ENCODE data around the gene NUTM1. TPM values are rescaled to one million over a fixed set of nuclear protein-coding genes. Genes with fewer than 3 reads are reported as not detected.
"Not testable (repeated sequence)": the region's sequence is repeated elsewhere in the genome, so short reads cannot be mapped to it uniquely, and the experiment has no call there.

The NUTM1 gene
- total RNA-seq, 2 experiments from 2014 or later: not detected

GRCh38 chr15:34342213-34342736 is 840 bp upstream of the NUTM1 start:
- DNase-seq: peak; percentile 68
- peaks cover 30% of the 10 kb centered on the region for H3K4me1 Mint-ChIP-seq
- peak overlapping the region; percentile 67 for H3K27ac Mint-ChIP-seq
- H3K9me3 Mint-ChIP-seq (ENCODE audit: low read depth); ATAC-seq; H3K4me3 Mint-ChIP-seq; H3K27me3 Mint-ChIP-seq: not testable (repeated sequence)
- CTCF ChIA-PET: interaction anchor here (0.8 to 3.2 kb wide), 18 partner anchors 8 to 245 kb away, joined by 3 to 55 read pairs (median 6); partner anchors contain the start of genes KATNBL1 and LPCAT4
- H3K36me3 Mint-ChIP-seq: peaks cover 23% of the 10 kb centered on the region

- Mint-ChIP-seq H3K4me3 (no peak overlapping the region), H3K27ac (no peak overlapping the region), H3K9me3 (ENCODE audit: low read depth) (no peaks in the 10 kb centered on the region), H3K4me1 (no peaks in the 10 kb centered on the region), H3K36me3 (no peaks in the 10 kb centered on the region), H3K27me3 (peaks cover 2% of the 10 kb centered on the region)
- ATAC-seq: no peak
- CTCF ChIA-PET: no interaction called here
- DNase-seq: no peak
These were observed 5.0 kb downstream of the NUTM1 start for GRCh38 chr15:34347951-34348638.

GRCh38 chr15:34348735-34349300 is 5.7 kb downstream of the NUTM1 start:
- Mint-ChIP-seq H3K4me1 (no peaks in the 10 kb centered on the region), H3K4me3 (no peak overlapping the region), H3K27me3 (peaks cover 2% of the 10 kb centered on the region), H3K27ac (no peak overlapping the region), H3K9me3 (ENCODE audit: low read depth) (no peaks in the 10 kb centered on the region), H3K36me3 (no peaks in the 10 kb centered on the region)
- DNase-seq (no peak), ATAC-seq (no peak)
- CTCF ChIA-PET: interaction anchor here (1.4 kb wide), 1 partner anchor 17 kb away, joined by 3 read pairs; no protein-coding TSS in a partner anchor

DNA sequence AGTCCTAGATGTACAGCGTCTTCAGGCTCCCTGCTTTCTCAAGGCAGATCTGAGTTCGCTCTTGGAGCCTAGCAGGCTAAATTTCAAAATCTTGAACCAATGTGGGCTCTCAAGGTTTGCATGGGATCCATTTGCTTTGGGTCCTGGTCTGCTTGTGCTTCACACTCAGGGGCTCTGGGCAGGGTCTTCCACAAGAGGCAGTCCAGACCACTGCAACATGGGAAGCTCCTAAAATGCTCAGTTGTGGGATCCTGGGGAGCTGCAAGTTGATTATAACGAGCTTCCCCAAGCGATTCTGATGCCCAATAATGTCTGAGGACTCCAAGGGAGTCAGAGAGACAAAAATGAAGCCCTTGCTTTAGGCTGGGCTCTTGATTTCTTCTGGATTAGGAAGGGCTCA is 6.7 kb downstream of the NUTM1 start:
- no peak overlapping the region for H3K27ac Mint-ChIP-seq
- CTCF ChIA-PET: interaction anchor here (1.4 kb wide), 1 partner anchor 16 kb away, joined by 3 read pairs; no protein-coding TSS in a partner anchor
- ATAC-seq: no peak
- DNase-seq: no peak
- no peaks in the 10 kb centered on the region for H3K4me1 Mint-ChIP-seq
- H3K4me3 Mint-ChIP-seq: no peak overlapping the region
- H3K9me3 Mint-ChIP-seq (ENCODE audit: low read depth): no peaks in the 10 kb centered on the region
- peaks cover 2% of the 10 kb centered on the region for H3K27me3 Mint-ChIP-seq
- peaks cover 1% of the 10 kb centered on the region for H3K36me3 Mint-ChIP-seq

- CTCF ChIA-PET; H3K36me3 Mint-ChIP-seq; H3K4me3 Mint-ChIP-seq; DNase-seq; H3K27ac Mint-ChIP-seq; ATAC-seq; H3K9me3 Mint-ChIP-seq (ENCODE audit: low read depth); H3K27me3 Mint-ChIP-seq; H3K4me1 Mint-ChIP-seq: not testable (repeated sequence)
These were observed 9.9 kb downstream of the NUTM1 start for GRCh38 chr15:34352996-34353395.

DNA sequence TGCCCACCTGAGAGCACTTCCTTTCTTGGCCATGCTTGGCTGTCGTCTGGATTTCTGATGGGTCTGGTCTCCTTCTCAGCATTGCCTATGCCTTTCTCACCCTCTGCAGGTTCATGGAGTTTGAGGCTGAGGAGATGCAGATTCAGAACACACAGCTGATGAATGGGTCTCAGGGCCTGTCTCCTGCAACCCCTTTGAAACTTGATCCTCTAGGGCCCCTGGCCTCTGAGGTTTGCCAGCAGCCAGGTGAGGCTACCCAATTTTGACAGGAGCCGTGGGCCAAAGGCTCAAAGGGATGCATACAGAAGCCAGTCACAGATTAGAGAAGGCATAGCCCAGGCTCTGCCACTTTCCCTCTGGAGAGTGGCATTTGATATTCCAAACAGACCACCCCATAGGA is 10.5 kb downstream of the NUTM1 start:
- Mint-ChIP-seq H3K27me3 (no peaks in the 10 kb centered on the region), H3K4me1 (no peaks in the 10 kb centered on the region), H3K9me3 (ENCODE audit: low read depth) (no peaks in the 10 kb centered on the region), H3K27ac (no peak overlapping the region), H3K4me3 (no peak overlapping the region), H3K36me3 (peaks cover 10% of the 10 kb centered on the region)
- ATAC-seq: no peak
- no peak for DNase-seq
- CTCF ChIA-PET: interaction anchor here (0.6 kb wide), 1 partner anchor 112 kb away, joined by 3 read pairs; no protein-coding TSS in a partner anchor

DNA sequence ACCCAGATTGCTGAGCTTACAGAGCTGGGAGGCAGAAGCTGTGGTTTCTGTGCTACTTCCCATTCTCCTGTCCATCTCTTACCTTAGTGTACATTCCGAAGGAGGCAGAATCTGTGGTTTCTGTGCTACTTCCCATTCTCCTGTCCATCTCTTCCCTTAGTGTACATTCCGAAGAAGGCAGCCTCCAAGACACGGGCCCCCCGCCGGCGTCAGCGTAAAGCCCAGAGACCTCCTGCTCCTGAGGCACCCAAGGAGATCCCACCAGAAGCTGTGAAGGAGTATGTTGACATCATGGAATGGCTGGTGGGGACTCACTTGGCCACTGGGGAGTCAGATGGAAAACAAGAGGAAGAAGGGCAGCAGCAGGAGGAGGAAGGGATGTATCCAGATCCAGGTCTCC is 11.2 kb downstream of the NUTM1 start:
- Mint-ChIP-seq H3K27me3 (no peaks in the 10 kb centered on the region), H3K4me3 (no peak overlapping the region), H3K9me3 (ENCODE audit: low read depth) (no peaks in the 10 kb centered on the region), H3K4me1 (no peaks in the 10 kb centered on the region), H3K27ac (no peak overlapping the region), H3K36me3 (peaks cover 14% of the 10 kb centered on the region)
- ATAC-seq (no peak), DNase-seq (no peak)
- CTCF ChIA-PET: interaction anchor here (1.9 kb wide), 1 partner anchor 11 kb away, joined by 7 read pairs; the partner anchor contains the start of genes NOP10 and NUTM1

DNA sequence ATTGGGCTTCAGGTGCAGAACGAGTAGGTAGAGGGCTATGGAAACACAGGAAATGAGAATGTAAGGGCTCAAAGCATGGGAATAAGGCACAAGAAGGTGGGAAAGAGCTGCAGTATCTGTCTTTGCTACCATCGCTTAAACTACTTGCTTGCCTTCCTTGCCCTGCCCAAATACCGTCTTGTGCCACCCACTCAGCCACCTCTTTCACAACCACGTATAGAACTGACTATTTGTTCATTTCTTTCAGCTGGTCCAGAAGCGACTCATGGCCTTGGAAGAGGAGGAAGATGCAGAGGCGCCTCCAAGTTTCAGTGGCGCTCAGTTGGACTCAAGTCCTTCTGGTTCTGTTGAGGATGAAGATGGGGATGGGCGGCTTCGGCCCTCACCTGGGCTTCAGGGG is 12.1 kb downstream of the NUTM1 start:
- CTCF ChIA-PET: interaction anchor here (1.9 kb wide), 1 partner anchor 12 kb away, joined by 7 read pairs; the partner anchor contains the start of genes NOP10 and NUTM1
- H3K9me3 Mint-ChIP-seq (ENCODE audit: low read depth): no peaks in the 10 kb centered on the region
- H3K4me1 Mint-ChIP-seq: no peaks in the 10 kb centered on the region
- no peak overlapping the region for H3K27ac Mint-ChIP-seq
- ATAC-seq (no peak), DNase-seq (no peak)
- no peaks in the 10 kb centered on the region for H3K27me3 Mint-ChIP-seq
- H3K4me3 Mint-ChIP-seq: no peak overlapping the region
- peaks cover 19% of the 10 kb centered on the region for H3K36me3 Mint-ChIP-seq

GRCh38 chr15:34357653-34358052 is 14.5 kb downstream of the NUTM1 start:
- ATAC-seq (no peak), DNase-seq (no peak)
- CTCF ChIA-PET: interaction anchor here (1.0 to 1.5 kb wide), 3 partner anchors 8 to 14 kb away, joined by 3 to 8 read pairs (median 7); partner anchors contain the start of genes NOP10 and NUTM1
- Mint-ChIP-seq H3K27me3 (no peaks in the 10 kb centered on the region), H3K4me3 (no peak overlapping the region), H3K36me3 (peaks cover 31% of the 10 kb centered on the region), H3K9me3 (ENCODE audit: low read depth) (no peaks in the 10 kb centered on the region), H3K27ac (no peak overlapping the region), H3K4me1 (no peaks in the 10 kb centered on the region)

DNA sequence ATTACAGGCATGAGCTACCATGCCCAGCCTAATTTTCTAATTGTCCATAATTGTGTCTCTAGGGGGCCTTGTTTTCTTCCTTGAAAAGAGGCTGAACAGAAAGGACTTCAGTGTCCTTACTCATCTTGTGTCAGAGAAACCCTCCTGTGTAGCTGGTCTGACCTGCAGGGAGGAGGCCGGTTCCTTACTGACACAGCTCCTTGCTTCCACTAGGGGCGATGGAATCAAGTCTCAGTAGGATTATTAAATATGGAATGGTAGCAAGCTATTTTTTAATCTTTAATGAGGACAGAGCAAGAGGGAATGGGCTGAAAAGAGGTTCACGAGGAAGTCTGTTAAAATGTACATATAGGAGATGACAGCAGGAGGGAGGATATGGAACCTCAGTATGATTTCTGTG is 15.3 kb downstream of the NUTM1 start:
- no peak for DNase-seq
- Mint-ChIP-seq H3K4me3 (no peak overlapping the region), H3K9me3 (ENCODE audit: low read depth) (no peaks in the 10 kb centered on the region), H3K36me3 (peaks cover 37% of the 10 kb centered on the region), H3K27ac (no peak overlapping the region), H3K27me3 (no peaks in the 10 kb centered on the region), H3K4me1 (peaks cover 5% of the 10 kb centered on the region)
- no peak for ATAC-seq
- CTCF ChIA-PET: interaction anchor here (1.4 to 1.5 kb wide), 2 partner anchors 10 to 15 kb away, joined by 7 to 8 read pairs; partner anchors contain the start of genes NOP10 and NUTM1

GRCh38 chr15:34358948-34359347 is 15.8 kb downstream of the NUTM1 start:
- Mint-ChIP-seq H3K36me3 (peaks cover 43% of the 10 kb centered on the region), H3K27me3 (no peaks in the 10 kb centered on the region), H3K4me3 (no peak overlapping the region), H3K9me3 (ENCODE audit: low read depth) (no peaks in the 10 kb centered on the region), H3K27ac (no peak overlapping the region), H3K4me1 (peaks cover 5% of the 10 kb centered on the region)
- DNase-seq (no peak), ATAC-seq (no peak)
- CTCF ChIA-PET: interaction anchor here (1.2 to 1.4 kb wide), 2 partner anchors 16 kb away, joined by 4 to 8 read pairs; partner anchors contain the start of genes NOP10 and NUTM1

GRCh38 chr15:34359416-34359815 is 16.3 kb downstream of the NUTM1 start:
- ATAC-seq: no peak
- Mint-ChIP-seq H3K9me3 (ENCODE audit: low read depth) (no peaks in the 10 kb centered on the region), H3K36me3 (peaks cover 43% of the 10 kb centered on the region), H3K4me3 (no peak overlapping the region), H3K27me3 (no peaks in the 10 kb centered on the region), H3K4me1 (peaks cover 5% of the 10 kb centered on the region), H3K27ac (no peak overlapping the region)
- DNase-seq: no peak
- CTCF ChIA-PET: interaction anchor here (1.2 kb wide), 1 partner anchor 16 kb away, joined by 4 read pairs; the partner anchor contains the start of genes NOP10 and NUTM1

- Mint-ChIP-seq H3K9me3 (ENCODE audit: low read depth) (no peaks in the 10 kb centered on the region), H3K27me3 (no peaks in the 10 kb centered on the region), H3K27ac (no peak overlapping the region), H3K4me3 (no peak overlapping the region), H3K36me3 (peaks cover 45% of the 10 kb centered on the region), H3K4me1 (peaks cover 13% of the 10 kb centered on the region)
- DNase-seq (no peak), ATAC-seq (no peak)
- CTCF ChIA-PET: interaction anchor here (1.0 to 1.2 kb wide), 4 partner anchors 14 to 227 kb away, joined by 3 to 4 read pairs (median 4); partner anchors contain the start of genes NOP10 and NUTM1
These were observed 17.2 kb downstream of the NUTM1 start for GRCh38 chr15:34360298-34360697.

Data from activated CD8-positive, alpha-beta memory T cell treated with anti-CD3 and anti-CD28 coated beads, Interleukin-2, amount 10 ng/mL, durations not matched to agents 7 days and 5 days (primary cell).